ENCODE measurements around the gene INO80E. TPM values are rescaled to one million over a fixed set of nuclear protein-coding genes. Genes with fewer than 3 reads are reported as not detected.

The INO80E gene, protein sequence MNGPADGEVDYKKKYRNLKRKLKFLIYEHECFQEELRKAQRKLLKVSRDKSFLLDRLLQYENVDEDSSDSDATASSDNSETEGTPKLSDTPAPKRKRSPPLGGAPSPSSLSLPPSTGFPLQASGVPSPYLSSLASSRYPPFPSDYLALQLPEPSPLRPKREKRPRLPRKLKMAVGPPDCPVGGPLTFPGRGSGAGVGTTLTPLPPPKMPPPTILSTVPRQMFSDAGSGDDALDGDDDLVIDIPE
- 16.9 and 20.3 TPM in 2 replicates for total RNA-seq

DNA sequence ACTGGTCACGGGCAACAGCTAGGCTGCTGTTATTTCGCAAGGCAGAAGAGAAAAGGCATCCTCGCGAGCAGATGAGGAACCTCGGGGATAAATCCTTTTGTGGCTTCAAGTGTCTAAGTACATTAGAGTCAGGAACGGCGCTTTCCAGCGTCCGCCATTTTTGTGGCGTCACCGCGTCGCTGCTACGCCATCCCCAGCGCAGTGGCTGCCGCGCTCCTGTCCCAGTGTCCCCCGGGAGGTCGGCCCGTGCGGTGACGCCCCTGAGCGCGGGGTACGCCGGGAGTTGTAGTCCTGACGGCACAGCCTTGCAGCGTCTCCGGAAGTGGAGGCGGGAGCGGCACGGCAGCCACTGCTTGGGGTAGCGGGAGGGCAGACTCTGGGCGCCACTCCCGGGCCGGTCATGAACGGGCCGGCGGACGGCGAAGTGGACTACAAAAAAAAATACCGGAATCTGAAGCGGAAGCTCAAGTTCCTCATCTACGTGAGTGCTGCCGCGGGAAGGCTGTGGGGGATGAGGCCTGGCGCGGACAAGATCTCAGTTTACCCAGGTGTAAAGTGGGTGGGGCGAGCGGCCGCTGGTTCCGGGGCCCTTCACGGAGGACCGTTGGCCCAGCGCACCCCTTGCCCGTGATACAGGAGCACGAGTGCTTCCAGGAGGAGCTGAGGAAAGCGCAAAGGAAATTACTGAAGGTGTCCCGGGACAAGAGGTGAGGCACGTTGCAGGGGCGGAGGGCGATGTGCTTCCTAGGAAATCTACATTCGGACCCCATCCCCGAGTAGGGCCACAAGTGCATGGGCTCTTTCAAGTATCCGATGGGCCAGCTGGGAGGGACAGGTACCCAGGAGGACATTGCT, at the start of gene INO80E:
TSS of gene INO80E (plus strand) at position 331 of the 855 bp plus-strand sequence. CDS start at position 401, 70 bp downstream.

DNA sequence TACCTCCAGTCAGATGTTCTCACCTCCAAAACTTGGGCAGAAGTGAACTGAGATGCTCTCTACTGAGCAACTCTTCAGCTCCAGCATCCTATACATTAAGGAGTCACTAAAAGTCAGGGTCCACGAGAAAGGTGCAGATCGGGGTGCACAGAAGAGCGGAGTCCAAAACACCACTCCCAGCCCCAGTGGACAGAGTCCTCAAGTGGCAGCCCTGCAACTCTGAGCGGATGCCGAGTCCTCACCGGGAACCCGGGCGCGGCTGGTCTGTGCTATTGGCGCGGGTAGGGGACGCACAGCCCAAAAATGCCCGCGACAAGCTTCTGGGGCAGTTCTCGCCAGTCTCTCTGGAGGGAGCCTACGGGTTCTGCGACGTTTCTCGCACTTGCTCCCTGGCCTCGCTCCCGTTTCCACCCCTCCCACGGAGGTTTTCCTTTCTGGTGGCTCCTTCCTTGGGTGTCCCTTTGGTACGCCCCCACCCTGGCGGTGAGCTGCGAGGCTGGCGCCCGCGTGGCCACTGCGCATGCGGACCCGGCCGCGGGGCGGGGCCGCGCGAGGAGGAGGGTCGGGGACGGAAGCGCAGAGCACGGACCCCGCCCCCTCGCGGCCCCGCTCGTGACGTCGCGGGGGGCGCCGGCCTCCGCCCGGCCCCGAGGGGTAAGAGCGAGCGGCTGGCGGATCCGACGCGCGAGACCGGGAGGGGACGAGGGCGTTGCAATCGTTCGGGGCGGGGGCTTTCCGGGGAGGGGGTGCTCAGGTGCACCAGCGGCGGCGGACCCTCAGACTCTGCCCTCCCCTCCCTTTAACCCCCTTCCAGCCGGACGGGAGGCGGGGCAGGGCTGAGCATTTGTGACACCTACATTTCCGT, 34.3 kb upstream of the INO80E start, which contains the start of gene TMEM219:
TSS of gene TMEM219 (plus strand) at position 601 of the 865 bp plus-strand sequence. CDS start 1,065 bp downstream, outside the sequence.

DNA sequence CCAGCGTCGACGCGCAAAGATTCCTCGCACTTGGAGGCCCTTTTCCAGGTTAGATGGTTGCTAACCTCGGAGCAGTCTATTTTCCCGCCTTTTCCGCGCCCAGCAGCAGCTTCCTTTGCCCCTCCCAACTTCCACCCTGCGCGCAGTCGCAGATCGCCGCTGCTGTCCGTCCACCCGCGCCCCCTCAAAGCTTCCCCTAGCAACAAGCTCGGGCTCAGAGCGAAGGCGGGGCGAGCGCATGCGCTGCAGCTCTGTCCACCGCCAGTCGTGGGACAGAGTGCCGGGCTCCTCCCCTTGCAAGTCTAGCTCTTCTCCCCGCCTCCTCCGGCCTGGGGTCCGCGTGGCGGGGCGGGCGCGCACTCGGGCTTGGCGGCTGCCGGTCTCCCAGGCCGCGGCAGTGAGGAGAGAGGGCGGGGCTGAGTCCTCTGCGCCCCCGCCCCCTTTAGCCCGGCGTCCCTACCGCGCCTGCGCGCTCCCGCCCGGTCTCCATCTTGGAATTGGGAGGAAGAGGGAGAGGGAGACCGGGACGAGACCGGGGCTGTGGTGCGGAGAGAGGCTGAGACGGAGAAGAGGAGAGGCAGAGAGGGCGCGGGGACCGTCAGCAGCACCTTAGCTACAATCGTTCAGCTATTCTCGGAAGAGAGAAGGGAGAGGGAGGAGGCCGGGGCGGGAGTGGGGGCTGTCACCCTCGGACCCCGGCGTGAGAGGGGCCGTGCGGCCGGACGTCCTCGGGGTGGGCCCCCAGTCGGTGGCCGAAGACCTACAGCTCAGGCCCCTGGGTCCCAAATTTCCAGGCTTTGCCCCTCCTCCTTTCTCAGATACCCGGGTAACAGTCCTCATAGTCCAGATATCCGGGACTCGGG, 22.4 kb upstream of the INO80E start, which contains the start of gene TAOK2:
TSS of gene TAOK2 (plus strand) at position 485 of the 863 bp plus-strand sequence. CDS start 3,905 bp downstream, outside the sequence.

DNA sequence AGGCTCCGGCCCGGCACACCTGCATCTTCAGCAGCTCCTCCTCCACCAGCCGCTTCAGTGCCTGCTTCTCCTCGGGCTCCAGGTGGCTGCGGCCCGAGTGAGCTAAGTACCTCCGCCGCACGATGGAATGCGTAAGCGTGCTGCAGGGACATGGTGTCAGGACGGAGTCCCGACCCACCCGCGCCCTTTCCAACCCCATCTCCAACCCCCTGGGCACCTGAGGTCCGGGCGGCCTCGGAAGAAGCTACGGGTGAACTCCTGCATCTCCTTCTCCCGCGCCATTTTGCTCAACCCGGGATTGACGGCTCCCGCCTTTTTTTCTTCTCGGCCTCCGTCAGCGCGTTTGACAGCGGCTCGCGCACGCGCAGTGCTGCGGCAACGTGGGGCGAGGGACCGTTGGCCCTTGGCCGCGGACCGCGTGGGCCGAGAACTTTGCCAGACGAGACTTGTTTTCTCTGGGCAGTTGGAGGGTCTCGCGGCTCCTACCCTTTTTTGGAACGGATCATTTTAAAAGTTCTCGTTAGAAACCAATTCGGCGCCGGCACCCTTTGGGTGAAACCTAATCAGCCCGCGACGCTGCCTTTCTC, 624 bp upstream of the INO80E start, which contains the start of gene HIRIP3:
TSS of gene HIRIP3 (minus strand) at position 294 of the 587 bp plus-strand sequence. CDS start at position 282, 12 bp downstream.

DNA sequence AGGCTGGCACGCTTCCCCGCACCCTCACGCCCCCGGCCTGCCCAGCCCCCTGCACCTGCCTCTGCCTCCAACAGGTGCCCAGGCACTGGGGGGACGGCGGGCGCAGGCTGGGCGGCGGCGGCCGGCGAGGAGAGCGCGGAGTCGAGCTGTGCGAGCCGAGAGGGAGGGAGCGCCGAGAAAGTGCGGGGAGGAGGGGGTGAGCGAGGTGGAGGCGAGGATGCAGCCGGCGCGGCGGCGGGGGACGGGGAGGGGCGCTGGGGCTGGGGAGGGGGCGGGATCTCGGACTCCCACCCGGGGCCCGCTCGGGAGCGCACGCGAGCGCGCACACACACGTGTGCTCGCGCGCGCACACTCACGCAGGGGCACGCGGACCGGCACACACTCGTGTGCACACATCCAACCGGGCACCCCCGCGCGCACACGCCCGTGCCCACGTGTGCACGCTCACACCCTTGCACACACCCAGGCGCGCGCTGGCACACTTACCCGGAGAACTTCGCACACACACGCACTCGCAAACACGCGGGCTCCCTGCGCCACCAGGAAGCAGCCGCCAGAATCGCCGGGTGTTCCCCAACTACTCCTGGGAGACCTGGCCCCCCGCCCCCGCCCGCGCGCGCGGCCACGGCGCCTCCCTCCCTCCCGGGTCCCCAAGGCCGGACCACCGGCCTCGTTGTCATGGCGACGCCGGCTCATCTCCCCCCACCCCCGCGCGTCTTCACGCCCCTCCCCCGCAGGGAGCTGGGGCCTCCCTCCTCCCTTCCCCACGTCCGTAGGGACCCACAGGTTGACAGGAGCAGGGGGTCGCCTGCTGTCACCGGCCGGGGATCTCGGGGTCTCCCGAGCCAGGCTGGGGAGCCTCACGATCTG, 15.0 kb downstream of the INO80E start, which contains the start of gene DOC2A:
TSS of gene DOC2A (minus strand) at position 184 of the 870 bp plus-strand sequence. CDS start 805 bp downstream, outside the sequence.

DNA sequence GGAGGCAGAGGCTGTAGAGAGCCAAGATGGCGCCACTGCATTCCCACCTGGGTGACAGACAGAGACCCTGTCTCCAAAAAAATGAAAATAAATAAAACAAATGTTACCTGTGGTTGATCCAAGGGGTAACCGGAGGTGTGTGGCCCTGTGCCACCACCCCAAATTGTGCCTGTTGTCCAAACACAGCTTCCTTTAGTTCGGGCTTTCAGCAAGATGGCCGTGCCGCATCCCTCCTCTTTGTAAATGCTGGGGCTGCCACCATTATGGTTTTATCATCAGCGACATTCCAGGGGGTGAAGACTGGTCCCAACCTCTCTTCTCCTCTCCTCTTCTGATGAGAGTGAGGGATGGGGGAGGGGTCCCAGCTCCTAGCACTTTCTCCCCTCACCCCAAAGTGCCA, 26.8 kb downstream of the INO80E start, which contains the start of gene C16orf92:
TSS of gene C16orf92 (plus strand) at position 312 of the 400 bp plus-strand sequence. CDS start 143 bp downstream, outside the sequence.

DNA sequence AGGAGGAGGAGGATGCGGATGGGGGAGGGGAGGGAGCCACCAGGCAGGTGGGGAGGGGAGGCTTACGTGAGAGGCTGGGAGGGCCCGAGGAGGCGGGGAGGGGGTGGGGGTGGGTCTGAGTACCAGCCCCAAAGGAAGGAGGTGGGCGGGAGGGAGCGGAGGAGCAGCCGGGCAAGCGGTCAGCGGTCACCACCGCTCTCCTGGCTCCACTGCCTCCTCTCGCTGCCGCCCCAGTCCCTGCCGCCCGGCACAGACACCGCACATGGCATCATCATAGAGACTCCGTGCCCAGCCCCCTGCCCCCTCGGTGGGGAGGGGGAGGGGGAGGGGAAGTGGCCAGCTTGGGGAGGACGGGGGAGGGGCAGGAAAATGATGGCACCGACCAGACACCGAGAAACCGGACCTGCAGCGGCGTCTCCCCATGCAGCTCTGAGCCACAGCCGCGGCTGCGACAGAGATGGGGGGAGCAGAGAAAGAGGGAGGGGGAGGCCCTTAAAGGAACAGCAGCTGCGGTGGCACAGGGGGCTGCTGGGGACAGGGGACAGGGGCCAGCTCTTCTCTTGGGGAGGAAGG, 34.9 kb downstream of the INO80E start, which contains the start of gene TLCD3B:
TSS of gene TLCD3B (minus strand) at position 431 of the 573 bp plus-strand sequence. CDS start 744 bp downstream, outside the sequence.

Other genes with a start within 250 kb of the INO80E start
- gene ZG16, start 218.0 kb upstream of the INO80E start, total RNA-seq = not detected in 2 replicates
- 9.8 and 33.5 TPM in 2 replicates for gene KIF22, start 205.5 kb upstream of the INO80E start, total RNA-seq
- gene MAZ, start 189.7 kb upstream of the INO80E start, total RNA-seq = 89.4 and 125 TPM in 2 replicates
- gene PRRT2, start 184.0 kb upstream of the INO80E start, total RNA-seq = 1.2 and 4.4 TPM in 2 replicates
- gene PAGR1, start 180.1 kb upstream of the INO80E start, total RNA-seq = 16.3 and 18.1 TPM in 2 replicates
- 209 and 363 TPM in 2 replicates for gene MVP, start 175.8 kb upstream of the INO80E start, total RNA-seq
- 69.5 and 81.7 TPM in 2 replicates for gene CDIPT, start 133.0 kb upstream of the INO80E start, total RNA-seq
- 18.4 and 37.0 TPM in 2 replicates for gene SEZ6L2, start 96.7 kb upstream of the INO80E start, total RNA-seq
- 8.0 and 12.5 TPM in 2 replicates for gene ASPHD1, start 95.8 kb upstream of the INO80E start, total RNA-seq
- 12.5 and 14.3 TPM in 2 replicates for gene KCTD13, start 70.0 kb upstream of the INO80E start, total RNA-seq
- gene TMEM219, start 34.2 kb upstream of the INO80E start, total RNA-seq = 63.9 and 76.0 TPM in 2 replicates
- gene TAOK2, start 22.4 kb upstream of the INO80E start, total RNA-seq = 53.4 and 72.9 TPM in 2 replicates
- 4.8 and 5.0 TPM in 2 replicates for gene HIRIP3, start 624 bp upstream of the INO80E start, total RNA-seq
- gene DOC2A, start 14.8 kb downstream of the INO80E start, total RNA-seq = 0.42 TPM in 1 of 2 replicates, not detected in the other
- not detected in 2 replicates for gene C16orf92, start 27.0 kb downstream of the INO80E start, total RNA-seq
- gene TLCD3B, start 35.0 kb downstream of the INO80E start, total RNA-seq = under 0.01 and 0.09 TPM in 2 replicates
- gene ALDOA, start 69.5 kb downstream of the INO80E start, total RNA-seq = 559 and 1,105 TPM in 2 replicates
- 194 and 200 TPM in 2 replicates for gene PPP4C, start 79.8 kb downstream of the INO80E start, total RNA-seq
- under 0.01 TPM in 1 of 2 replicates, not detected in the other for gene TBX6, start 95.7 kb downstream of the INO80E start, total RNA-seq
- gene YPEL3, start 100.0 kb downstream of the INO80E start, total RNA-seq = 5.9 and 6.6 TPM in 2 replicates
- 0.59 and 0.78 TPM in 2 replicates for gene GDPD3, start 117.3 kb downstream of the INO80E start, total RNA-seq
- gene MAPK3, start 127.0 kb downstream of the INO80E start, total RNA-seq = 16.9 and 18.7 TPM in 2 replicates
- gene CORO1A, start 187.4 kb downstream of the INO80E start, total RNA-seq = 0.59 and 2.4 TPM in 2 replicates
- 64.8 and 138 TPM in 2 replicates for gene BOLA2B, start 197.4 kb downstream of the INO80E start, total RNA-seq
- gene SLX1A, start 197.6 kb downstream of the INO80E start, total RNA-seq = 17.3 and 25.8 TPM in 2 replicates
- 3.1 and 3.6 TPM in 2 replicates for gene SULT1A3, start 203.0 kb downstream of the INO80E start, total RNA-seq

Data from smooth muscle cell of the umbilical artery (primary cell).